Measurements from ENCODE around the gene PALD1. TPM values are rescaled to one million over a fixed set of nuclear protein-coding genes. Genes with fewer than 3 reads are reported as not detected.
"Not testable (repeated sequence)": the region's sequence is repeated elsewhere in the genome, so short reads cannot be mapped to it uniquely, and the experiment has no call there.

The PALD1 gene
- polyA plus RNA-seq, 6 donors from 2014 or later, result 0.49 to 1.9 (median 0.65) TPM; not detected in 1

- Mint-ChIP-seq H3K4me1 (peaks cover 36 to 54% (median 37%) of the 10 kb centered on the region in 3 donors), H3K36me3 (peaks cover 0 to 4% of the 10 kb centered on the region in 2 donors), H3K27me3 (peaks cover 0 to 8% (median 0%) of the 10 kb centered on the region in 3 donors), H3K9me3 (no peaks in the 10 kb centered on the region), H3K27ac (peak overlapping the region in 4 of 6 donors; percentile 69 to 94 (median 90)), H3K4me3 (peak overlapping the region in 6 of 8 donors; percentile 80 to 91 (median 88))
- no peak for DNase-seq
- no peak for ATAC-seq (ENCODE audit: low read depth in 2 of 2)
These were observed 2.5 kb downstream of the PALD1 start for GRCh38 chr10:70481105-70481504.

DNA sequence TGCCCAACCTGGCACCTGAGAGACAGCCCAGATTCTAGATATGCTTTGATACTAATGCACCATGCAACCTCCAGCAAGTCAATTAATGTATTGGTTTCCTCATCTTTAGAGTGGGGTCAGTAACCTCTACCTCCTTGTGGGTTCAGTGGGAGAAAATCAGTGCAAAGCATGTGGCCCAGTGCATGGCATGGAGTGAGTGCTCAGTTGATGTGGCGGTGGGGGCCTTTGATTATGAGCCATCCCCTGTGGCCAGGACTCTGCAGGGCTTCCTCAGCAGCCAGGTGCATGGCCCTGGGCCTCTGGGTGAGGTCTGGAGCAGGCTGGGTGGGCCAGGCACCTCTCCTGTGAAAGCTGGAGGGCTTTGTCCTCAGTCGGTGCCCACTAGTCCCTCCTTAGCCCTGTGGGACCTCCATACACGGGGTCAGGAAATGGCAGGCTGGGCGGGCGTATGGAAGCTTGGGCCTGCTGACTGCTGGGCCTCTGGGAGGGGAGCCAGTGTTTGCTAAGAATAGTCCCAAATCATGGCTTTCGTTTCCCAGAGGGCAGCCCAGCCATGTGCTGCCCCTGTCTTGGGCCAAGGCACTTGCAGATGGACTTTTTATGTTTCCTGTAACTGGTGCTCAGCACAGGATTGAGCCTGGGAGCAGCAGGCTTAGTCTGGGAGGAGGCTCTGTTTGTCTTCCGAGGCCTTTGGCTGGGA, 3.4 kb downstream of the PALD1 start:
- Mint-ChIP-seq H3K4me3 (peak overlapping the region in 5 of 8 donors; percentile 11 to 61 (median 37)), H3K27me3 (peaks cover 0 to 8% (median 0%) of the 10 kb centered on the region in 3 donors), H3K36me3 (peaks cover 0 to 7% of the 10 kb centered on the region in 2 donors), H3K9me3 (no peaks in the 10 kb centered on the region), H3K4me1 (peaks cover 36 to 51% (median 37%) of the 10 kb centered on the region in 3 donors), H3K27ac (peak overlapping the region in 4 of 6 donors; percentile 5 to 94 (median 80))
- no peak for ATAC-seq (ENCODE audit: low read depth in 2 of 2)
- no peak for DNase-seq

DNA sequence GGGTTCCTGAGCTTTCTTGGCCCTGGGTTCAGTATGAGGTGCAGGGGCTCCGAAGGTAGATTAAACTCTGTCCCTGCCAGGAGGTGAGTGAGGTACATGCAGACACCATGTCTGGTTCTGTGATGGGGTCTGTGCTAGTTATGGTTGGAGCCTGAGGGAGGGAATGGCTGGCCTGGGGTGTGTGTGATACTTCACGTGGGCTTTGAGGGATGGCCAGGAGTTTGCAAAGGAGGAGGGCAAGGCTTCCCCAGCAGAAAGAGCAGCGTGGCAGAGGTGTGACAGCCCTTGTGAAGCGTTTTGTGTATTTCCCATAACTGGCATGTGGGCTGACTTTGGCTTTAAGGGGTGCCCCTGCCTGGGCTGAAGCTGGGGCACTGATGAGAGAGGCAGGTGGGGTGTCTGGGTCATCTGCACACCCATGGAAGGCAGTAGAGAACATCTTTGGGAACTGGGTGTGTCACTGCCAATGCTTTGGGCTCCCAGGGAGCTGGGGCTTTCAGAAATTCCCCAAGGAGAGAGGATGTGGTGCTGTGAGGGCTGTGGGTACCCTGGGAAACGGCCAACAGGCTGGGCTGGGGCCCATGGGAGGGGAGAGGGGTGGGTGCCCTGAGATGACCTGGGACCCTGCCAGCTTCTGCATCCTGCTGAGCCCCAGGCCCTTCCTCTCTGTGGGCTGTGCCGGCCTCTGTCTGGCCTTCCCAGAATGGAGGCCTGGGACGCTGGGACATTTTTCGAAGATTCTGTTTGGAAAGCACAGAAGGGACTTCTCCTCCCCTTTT, 4.6 kb downstream of the PALD1 start:
- H3K4me1 Mint-ChIP-seq, result peaks cover 28 to 43% (median 30%) of the 10 kb centered on the region in 3 donors
- DNase-seq (no peak), ATAC-seq (ENCODE audit: low read depth in 2 of 2) (no peak)
- H3K27me3 Mint-ChIP-seq, result peaks cover 0 to 8% (median 0%) of the 10 kb centered on the region in 3 donors
- H3K27ac Mint-ChIP-seq, result peak overlapping the region in 2 of 6 donors; percentile 66 to 90
- H3K4me3 Mint-ChIP-seq, result no peak overlapping the region
- peaks cover 0 to 7% of the 10 kb centered on the region in 2 donors for H3K36me3 Mint-ChIP-seq
- no peaks in the 10 kb centered on the region for H3K9me3 Mint-ChIP-seq

DNA sequence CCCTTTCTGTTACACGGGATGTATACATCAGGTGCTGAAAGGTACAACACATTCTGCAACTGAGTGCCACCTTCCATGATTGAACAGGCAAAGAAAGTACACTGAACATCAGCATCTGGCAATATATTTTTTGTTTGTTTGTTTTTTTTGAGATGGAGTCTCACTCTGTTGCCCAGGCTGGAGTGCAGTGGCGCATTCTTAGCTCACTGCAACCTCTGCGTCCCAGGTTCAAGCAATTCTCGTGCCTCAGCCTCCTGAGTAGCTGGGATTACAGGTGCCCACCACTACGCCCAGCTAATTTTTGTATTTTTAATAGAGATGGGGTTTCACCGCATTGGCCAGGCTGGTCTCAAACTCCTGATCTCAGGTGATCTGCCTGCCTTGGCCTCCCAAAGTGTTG, 5.3 kb downstream of the PALD1 start:
- H3K27ac Mint-ChIP-seq, result peak overlapping the region in 1 of 6 donors; percentile 59
- not testable (repeated sequence) for H3K27me3 Mint-ChIP-seq; H3K9me3 Mint-ChIP-seq; DNase-seq; ATAC-seq (ENCODE audit: low read depth in 2 of 2); H3K36me3 Mint-ChIP-seq; H3K4me3 Mint-ChIP-seq
- H3K4me1 Mint-ChIP-seq, result peaks cover 27 to 49% (median 33%) of the 10 kb centered on the region in 3 donors

GRCh38 chr10:70487824-70488223, 9.3 kb downstream of the PALD1 start:
- Mint-ChIP-seq H3K4me3 (no peak overlapping the region), H3K9me3 (no peaks in the 10 kb centered on the region), H3K27me3 (no peaks in the 10 kb centered on the region), H3K36me3 (peaks cover 0 to 7% of the 10 kb centered on the region in 2 donors), H3K27ac (peak overlapping the region in 2 of 6 donors; percentile 6 to 21), H3K4me1 (peaks cover 21 to 49% (median 39%) of the 10 kb centered on the region in 3 donors)
- no peak for DNase-seq
- ATAC-seq (ENCODE audit: low read depth in 2 of 2), result no peak

- peak overlapping the region; percentile 49 to 93 (median 84) for H3K27ac Mint-ChIP-seq
These were observed 11.6 kb downstream of the PALD1 start for GRCh38 chr10:70490142-70490541.

DNA sequence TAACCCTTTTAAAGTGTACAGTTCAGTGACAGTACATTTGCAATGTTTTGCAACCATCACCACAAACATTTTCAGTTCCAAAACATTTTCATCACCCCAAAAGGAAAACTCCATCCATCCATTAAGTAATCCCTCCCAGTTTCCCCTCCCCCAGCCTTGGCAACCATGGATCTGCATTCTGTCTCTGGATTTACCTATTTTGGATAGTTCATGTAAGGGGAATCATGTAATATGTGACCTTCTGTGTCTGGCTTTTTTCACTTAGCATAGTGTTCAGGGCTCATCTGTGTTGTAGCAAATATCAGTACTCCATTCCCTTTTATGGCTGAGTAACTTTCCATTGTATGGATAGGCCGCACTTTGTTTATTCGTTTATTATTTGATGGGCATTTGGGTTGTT, 13.0 kb downstream of the PALD1 start:
- Mint-ChIP-seq H3K27me3 (no peaks in the 10 kb centered on the region), H3K9me3 (no peaks in the 10 kb centered on the region), H3K4me3 (peak overlapping the region in 2 of 8 donors; percentile 11 to 40), H3K36me3 (no peaks in the 10 kb centered on the region), H3K27ac (peak overlapping the region in 5 of 6 donors; percentile 50 to 93 (median 80)), H3K4me1 (peaks cover 41 to 82% (median 62%) of the 10 kb centered on the region in 3 donors)
- no peak for ATAC-seq (ENCODE audit: low read depth in 2 of 2)
- DNase-seq, result no peak

More at GRCh38 chr10:70490142-70490541, 11.6 kb downstream of the PALD1 start:
- peaks cover 0 to 7% of the 10 kb centered on the region in 2 donors for H3K36me3 Mint-ChIP-seq
- H3K27me3 Mint-ChIP-seq, result no peaks in the 10 kb centered on the region
- ATAC-seq (ENCODE audit: low read depth in 2 of 2), result no peak
- H3K9me3 Mint-ChIP-seq, result no peaks in the 10 kb centered on the region
- peak overlapping the region in 6 of 8 donors; percentile 30 to 86 (median 44) for H3K4me3 Mint-ChIP-seq
- H3K4me1 Mint-ChIP-seq, result peaks cover 41 to 68% (median 59%) of the 10 kb centered on the region in 3 donors
- no peak for DNase-seq

DNA sequence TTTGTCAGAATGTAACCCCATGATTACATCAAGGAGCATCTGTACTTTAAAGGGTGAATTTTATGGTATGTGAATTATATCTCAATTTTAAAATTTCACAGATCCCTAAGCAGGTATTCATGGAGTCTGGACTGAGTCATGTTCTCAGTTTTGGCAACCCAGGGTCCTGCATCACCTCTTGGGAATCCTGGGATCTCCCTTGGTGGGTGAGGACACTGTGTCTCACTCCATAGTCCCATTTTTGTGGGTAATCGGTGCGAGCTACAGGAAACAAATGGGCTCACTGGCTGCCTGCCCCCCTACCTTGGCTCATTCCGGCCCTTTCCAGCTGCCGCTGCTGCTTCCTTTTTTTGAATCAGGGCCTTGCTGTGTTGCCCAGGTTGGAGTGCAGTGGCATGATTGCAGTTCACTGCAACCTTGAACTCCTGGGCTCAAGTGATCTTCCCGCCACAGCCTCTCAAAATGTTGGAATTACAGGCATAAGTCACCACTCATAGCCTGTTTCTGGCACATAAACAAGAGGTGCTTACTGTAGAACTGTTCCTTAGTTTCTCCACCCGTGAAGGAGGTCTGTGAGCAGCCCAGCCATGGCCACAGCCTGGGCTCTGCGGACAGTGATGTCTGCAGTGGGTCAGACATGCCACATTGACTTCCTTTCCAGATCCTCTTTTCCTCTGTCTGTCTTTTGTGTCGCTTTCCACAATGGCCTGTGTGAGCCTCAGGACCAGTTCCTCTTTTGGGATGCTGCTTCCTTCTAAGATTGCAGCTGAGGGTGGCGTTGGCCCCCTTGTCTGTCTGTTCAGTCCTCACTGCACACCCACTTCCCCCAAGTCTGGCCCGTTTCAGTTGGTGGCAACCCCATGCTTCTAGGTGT, 14.5 kb downstream of the PALD1 start:
- Mint-ChIP-seq H3K4me3 (peak overlapping the region; percentile 10 to 87 (median 72)), H3K4me1 (peaks cover 41 to 86% (median 62%) of the 10 kb centered on the region in 3 donors), H3K9me3 (no peaks in the 10 kb centered on the region), H3K27me3 (no peaks in the 10 kb centered on the region), H3K27ac (peak overlapping the region; percentile 74 to 97 (median 90)), H3K36me3 (no peaks in the 10 kb centered on the region)
- ATAC-seq (ENCODE audit: low read depth in 2 of 2), result peak; percentile 80 to 85
- peak; percentile 77 for DNase-seq

GRCh38 chr10:70493660-70494234, 15.2 kb downstream of the PALD1 start:
- Mint-ChIP-seq H3K4me1 (peaks cover 41 to 80% (median 58%) of the 10 kb centered on the region in 3 donors), H3K36me3 (no peaks in the 10 kb centered on the region), H3K4me3 (peak overlapping the region; percentile 10 to 87 (median 72))

GRCh38 chr10:70494536-70494935, 16.0 kb downstream of the PALD1 start:
- H3K9me3 Mint-ChIP-seq, result no peaks in the 10 kb centered on the region
- no peak for ATAC-seq (ENCODE audit: low read depth in 2 of 2)
- H3K27ac Mint-ChIP-seq, result peak overlapping the region in 5 of 6 donors; percentile 85 to 97 (median 91)
- DNase-seq, result no peak
- H3K4me1 Mint-ChIP-seq, result peaks cover 41 to 78% (median 54%) of the 10 kb centered on the region in 3 donors
- H3K4me3 Mint-ChIP-seq, result peak overlapping the region in 7 of 8 donors; percentile 10 to 82 (median 70)
- no peaks in the 10 kb centered on the region for H3K36me3 Mint-ChIP-seq
- H3K27me3 Mint-ChIP-seq, result no peaks in the 10 kb centered on the region

More at GRCh38 chr10:70493660-70494234, 15.2 kb downstream of the PALD1 start:
- peak; percentile 31 to 50 for ATAC-seq (ENCODE audit: low read depth in 2 of 2)
- H3K27me3 Mint-ChIP-seq, result no peaks in the 10 kb centered on the region
- peak; percentile 63 for DNase-seq
- H3K27ac Mint-ChIP-seq, result peak overlapping the region; percentile 74 to 97 (median 90)
- H3K9me3 Mint-ChIP-seq, result no peaks in the 10 kb centered on the region

DNA sequence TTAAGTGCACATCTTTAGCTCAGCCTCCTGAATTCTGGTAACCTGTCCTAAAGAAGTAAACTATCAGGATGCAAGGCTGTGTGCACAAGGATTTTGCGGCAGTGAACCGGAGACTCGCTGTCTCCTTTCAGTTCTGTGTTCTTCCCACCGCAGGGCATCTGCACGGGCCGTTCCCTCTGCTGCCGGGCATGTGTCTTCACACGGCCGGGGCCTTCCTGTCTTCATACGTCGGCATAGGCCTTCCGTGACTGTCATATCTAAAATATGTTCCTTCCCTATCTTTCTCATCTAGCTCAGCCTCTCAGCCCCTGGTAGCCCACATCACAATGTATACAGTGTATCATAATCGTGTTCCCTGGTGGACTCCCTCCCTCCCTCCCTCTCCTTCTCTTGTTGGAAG, 16.4 kb downstream of the PALD1 start:
- no peaks in the 10 kb centered on the region for H3K36me3 Mint-ChIP-seq
- peak overlapping the region in 7 of 8 donors; percentile 10 to 82 (median 70) for H3K4me3 Mint-ChIP-seq
- H3K27ac Mint-ChIP-seq, result peak overlapping the region in 5 of 6 donors; percentile 85 to 97 (median 91)
- H3K27me3 Mint-ChIP-seq, result no peaks in the 10 kb centered on the region
- DNase-seq (peak; percentile 66), ATAC-seq (ENCODE audit: low read depth in 2 of 2) (peak in 1 of 2 donors; percentile 28)
- peaks cover 45 to 78% (median 55%) of the 10 kb centered on the region in 3 donors for H3K4me1 Mint-ChIP-seq
- H3K9me3 Mint-ChIP-seq, result no peaks in the 10 kb centered on the region

- no peak for ATAC-seq (ENCODE audit: low read depth in 2 of 2)
- Mint-ChIP-seq H3K36me3 (no peaks in the 10 kb centered on the region), H3K9me3 (no peaks in the 10 kb centered on the region), H3K4me1 (peaks cover 44 to 78% (median 54%) of the 10 kb centered on the region in 3 donors), H3K27me3 (no peaks in the 10 kb centered on the region), H3K4me3 (peak overlapping the region in 2 of 8 donors; percentile 48 to 68), H3K27ac (peak overlapping the region in 3 of 6 donors; percentile 88 to 97 (median 88))
- DNase-seq, result no peak
These were observed 17.2 kb downstream of the PALD1 start for GRCh38 chr10:70495691-70496261.
